Measurements from ENCODE around the gene UBE4B. TPM values are rescaled to one million over a fixed set of nuclear protein-coding genes. Genes with fewer than 3 reads are reported as not detected.

UBE4B gene
- total and polyA plus RNA-seq, 4 donors, result 7.5 to 25.5 (median 16.6) TPM

DNA sequence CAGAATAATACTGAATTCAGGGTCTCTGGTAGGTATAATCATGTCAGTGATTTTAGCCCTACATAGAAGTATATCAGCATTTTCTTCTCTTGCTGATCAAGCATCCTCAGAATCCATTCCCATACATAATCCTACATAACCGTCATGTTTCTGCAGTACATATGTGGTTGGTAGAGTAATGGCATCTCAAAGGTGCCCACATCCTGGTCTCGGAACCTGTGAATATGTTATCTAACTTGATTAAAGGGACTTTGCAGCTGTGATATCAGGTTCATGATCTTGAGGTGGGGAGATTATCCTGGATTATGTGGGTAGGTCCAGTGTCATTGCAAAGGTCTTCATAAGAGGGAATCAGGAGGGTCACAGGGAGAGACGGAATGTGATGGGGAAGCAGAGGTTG, 108.2 kb downstream of the UBE4B start:
- Histone ChIP-seq H3K27ac (ENCODE audit: low read depth in 1 of 2, low read length in 2 of 2) (no peak overlapping the region), H3K36me3 (ENCODE audit: control insufficient read depth in 4 of 4, insufficient read depth in 3 of 4, low read depth in 1 of 4, low read length in 3 of 4) (peaks cover 5 to 42% (median 18%) of the 10 kb centered on the region in 4 donors), H3K9me3 (ENCODE audit: control insufficient read depth in 4 of 4, low read length in 3 of 4) (no peaks in the 10 kb centered on the region), H3K4me1 (ENCODE audit: control insufficient read depth in 4 of 4, insufficient read depth in 4 of 4, low read length in 3 of 4) (peaks cover 0 to 2% (median 0%) of the 10 kb centered on the region in 4 donors), H3K9ac (ENCODE audit: low read depth in 1 of 2, low read length in 2 of 2) (no peak overlapping the region), H3K27me3 (ENCODE audit: control insufficient read depth in 4 of 4, insufficient read depth in 4 of 4, low read length in 3 of 4) (no peaks in the 10 kb centered on the region), H3K4me3 (ENCODE audit: low read depth in 1 of 3, low read length in 3 of 3) (no peak overlapping the region)
- DNase-seq (ENCODE audit: low spot score), result no peak
- 98% methylated on average over 3 of the region's 3 CpGs for WGBS
- TF ChIP-seq YY1 (IDR thresholded peaks at IDR 0.05) (no peak), HNF4G (IDR thresholded peaks at IDR 0.05) (no peak), TAF1 (conservative IDR thresholded peaks at IDR 0.05) (no peak), EGR1 (IDR thresholded peaks at IDR 0.05; ENCODE audit: low read depth in 2 of 2) (no peak), HNF4A (conservative IDR thresholded peaks at IDR 0.05) (no peak), JUND (IDR thresholded peaks at IDR 0.05) (no peak), RAD21 (IDR thresholded peaks at IDR 0.05) (no peak), FOXA2 (IDR thresholded peaks at IDR 0.05) (no peak), CTCF (IDR thresholded peaks at IDR 0.05; ENCODE audit: low read depth, low read length, missing input control) (no peak), FOXA1 (IDR thresholded peaks at IDR 0.05) (no peak), REST (IDR thresholded peaks at IDR 0.05) (no peak), RXRA (IDR thresholded peaks at IDR 0.05) (no peak)
- TF ChIP-seq, protein P1, sequence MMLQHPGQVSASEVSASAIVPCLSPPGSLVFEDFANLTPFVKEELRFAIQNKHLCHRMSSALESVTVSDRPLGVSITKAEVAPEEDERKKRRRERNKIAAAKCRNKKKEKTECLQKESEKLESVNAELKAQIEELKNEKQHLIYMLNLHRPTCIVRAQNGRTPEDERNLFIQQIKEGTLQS (IDR thresholded peaks at IDR 0.05), result no peak

DNA sequence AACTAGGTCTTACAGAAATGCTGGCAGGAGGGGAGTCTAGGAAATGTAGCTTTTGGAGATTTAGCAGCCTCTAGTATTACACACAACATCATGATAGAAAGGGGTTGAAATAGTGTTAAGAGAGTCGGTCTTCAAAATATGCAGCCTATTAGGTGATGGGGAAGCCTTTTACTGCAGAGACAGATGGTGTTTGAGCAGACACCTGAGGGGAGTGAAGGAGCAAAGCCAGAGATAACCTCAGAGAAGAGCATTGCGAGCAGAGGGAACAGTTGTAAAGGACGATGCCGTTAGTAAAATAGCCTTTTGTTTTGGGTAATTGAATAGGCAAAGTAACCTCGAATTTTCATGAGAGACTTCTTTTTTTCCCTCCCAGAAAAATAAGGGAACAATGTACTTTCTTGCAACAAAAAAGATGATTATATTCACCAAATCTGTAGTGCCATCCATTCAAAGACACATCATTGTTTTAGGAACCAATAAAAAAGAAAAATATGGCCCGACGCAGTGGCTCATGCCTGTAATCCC, 111.3 kb downstream of the UBE4B start:
- Histone ChIP-seq H3K36me3 (ENCODE audit: control insufficient read depth in 4 of 4, insufficient read depth in 3 of 4, low read depth in 1 of 4, low read length in 3 of 4) (peaks cover 2 to 25% (median 9%) of the 10 kb centered on the region in 4 donors), H3K27ac (ENCODE audit: low read depth in 1 of 2, low read length in 2 of 2) (no peak overlapping the region), H3K9ac (ENCODE audit: low read depth in 1 of 2, low read length in 2 of 2) (no peak overlapping the region), H3K4me3 (ENCODE audit: low read depth in 1 of 3, low read length in 3 of 3) (no peak overlapping the region), H3K4me1 (ENCODE audit: control insufficient read depth in 4 of 4, insufficient read depth in 4 of 4, low read length in 3 of 4) (peaks cover 0 to under 1% (median 0%) of the 10 kb centered on the region in 4 donors), H3K27me3 (ENCODE audit: control insufficient read depth in 4 of 4, insufficient read depth in 4 of 4, low read length in 3 of 4) (no peaks in the 10 kb centered on the region), H3K9me3 (ENCODE audit: control insufficient read depth in 4 of 4, low read length in 3 of 4) (no peaks in the 10 kb centered on the region)
- DNase-seq (ENCODE audit: low spot score), result no peak
- 94% methylated on average over 7 of the region's 7 CpGs for WGBS
- TF ChIP-seq REST (IDR thresholded peaks at IDR 0.05), result no peak
- TF ChIP-seq, protein P2, sequence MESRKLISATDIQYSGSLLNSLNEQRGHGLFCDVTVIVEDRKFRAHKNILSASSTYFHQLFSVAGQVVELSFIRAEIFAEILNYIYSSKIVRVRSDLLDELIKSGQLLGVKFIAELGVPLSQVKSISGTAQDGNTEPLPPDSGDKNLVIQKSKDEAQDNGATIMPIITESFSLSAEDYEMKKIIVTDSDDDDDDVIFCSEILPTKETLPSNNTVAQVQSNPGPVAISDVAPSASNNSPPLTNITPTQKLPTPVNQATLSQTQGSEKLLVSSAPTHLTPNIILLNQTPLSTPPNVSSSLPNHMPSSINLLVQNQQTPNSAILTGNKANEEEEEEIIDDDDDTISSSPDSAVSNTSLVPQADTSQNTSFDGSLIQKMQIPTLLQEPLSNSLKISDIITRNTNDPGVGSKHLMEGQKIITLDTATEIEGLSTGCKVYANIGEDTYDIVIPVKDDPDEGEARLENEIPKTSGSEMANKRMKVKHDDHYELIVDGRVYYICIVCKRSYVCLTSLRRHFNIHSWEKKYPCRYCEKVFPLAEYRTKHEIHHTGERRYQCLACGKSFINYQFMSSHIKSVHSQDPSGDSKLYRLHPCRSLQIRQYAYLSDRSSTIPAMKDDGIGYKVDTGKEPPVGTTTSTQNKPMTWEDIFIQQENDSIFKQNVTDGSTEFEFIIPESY (IDR thresholded peaks at IDR 0.05), result no peak
- TF ChIP-seq NR2F2 (IDR thresholded peaks at IDR 0.05), result no peak
- no peak for TF ChIP-seq SP1 (IDR thresholded peaks at IDR 0.05)
- no peak for TF ChIP-seq EGR1 (IDR thresholded peaks at IDR 0.05; ENCODE audit: low read depth in 2 of 2)
- no peak for TF ChIP-seq FOXA2 (IDR thresholded peaks at IDR 0.05)
- TF ChIP-seq YY1 (IDR thresholded peaks at IDR 0.05), result no peak
- TF ChIP-seq FOXA1 (IDR thresholded peaks at IDR 0.05), result no peak
- TF ChIP-seq TAF1 (conservative IDR thresholded peaks at IDR 0.05), result no peak
- TF ChIP-seq RAD21 (IDR thresholded peaks at IDR 0.05), result no peak
- no peak for TF ChIP-seq HNF4A (conservative IDR thresholded peaks at IDR 0.05)
- TF ChIP-seq JUND (IDR thresholded peaks at IDR 0.05), result no peak
- TF ChIP-seq HNF4G (IDR thresholded peaks at IDR 0.05), result no peak
- TF ChIP-seq MAX (IDR thresholded peaks at IDR 0.05), result no peak
- TF ChIP-seq, protein P1 (IDR thresholded peaks at IDR 0.05), result no peak
- TF ChIP-seq GABPA (IDR thresholded peaks at IDR 0.05 in 1 of 2, conservative IDR thresholded peaks at IDR 0.05 in 1 of 2), result no peak
